GM21515 (cell line): ENCODE data around the gene B3GNT3.
"Not testable (repeated sequence)": the region's sequence is repeated elsewhere in the genome, so short reads cannot be mapped to it uniquely, and the experiment has no call there.

Experiments
- ATAC-seq: cut with Tn5 transposase; IDR thresholded peaks from one replicate; pipeline ENCODE4 v1.9.1; 2021; ENCODE audit not compliant: unreplicated experiment

B3GNT3 gene

GRCh38 chr19:17765069-17765618 lies 29.8 kb upstream of the B3GNT3 start:
- ATAC-seq: no peak

- no peak for ATAC-seq
Observed at GRCh38 chr19:17766543-17767131, 28.3 kb upstream of the B3GNT3 start.

- ATAC-seq: no peak
Observed at GRCh38 chr19:17767559-17767958, 27.4 kb upstream of the B3GNT3 start.

GRCh38 chr19:17770613-17771012 lies 24.3 kb upstream of the B3GNT3 start:
- ATAC-seq: no peak

- no peak for ATAC-seq
Observed at GRCh38 chr19:17772172-17772571, 22.8 kb upstream of the B3GNT3 start.

GRCh38 chr19:17775245-17775927 lies 19.6 kb upstream of the B3GNT3 start:
- ATAC-seq: no peak

- peak; percentile 63 for ATAC-seq
Observed at GRCh38 chr19:17775991-17776803, 18.7 kb upstream of the B3GNT3 start.

- not testable (repeated sequence) for ATAC-seq
Observed at GRCh38 chr19:17777840-17778239, 17.1 kb upstream of the B3GNT3 start.

GRCh38 chr19:17778251-17778967 lies 16.5 kb upstream of the B3GNT3 start:
- ATAC-seq: no peak

- no peak for ATAC-seq
Observed at GRCh38 chr19:17778968-17779929, 15.7 kb upstream of the B3GNT3 start.

- ATAC-seq: no peak
Observed at GRCh38 chr19:17780781-17781180, 14.2 kb upstream of the B3GNT3 start.

- ATAC-seq: not testable (repeated sequence)
Observed at GRCh38 chr19:17783721-17784120, 11.2 kb upstream of the B3GNT3 start.

- ATAC-seq: no peak
Observed at GRCh38 chr19:17784201-17785008, 10.5 kb upstream of the B3GNT3 start.

GRCh38 chr19:17787274-17787913 lies 7.5 kb upstream of the B3GNT3 start:
- no peak for ATAC-seq

GRCh38 chr19:17788632-17789031 lies 6.3 kb upstream of the B3GNT3 start:
- ATAC-seq: no peak

GRCh38 chr19:17790059-17790780 lies 4.7 kb upstream of the B3GNT3 start:
- ATAC-seq: no peak

- no peak for ATAC-seq
Observed at GRCh38 chr19:17794412-17794730, 567 bp upstream of the B3GNT3 start.

- no peak for ATAC-seq
Observed at GRCh38 chr19:17795495-17795856, 538 bp downstream of the B3GNT3 start.
